HG03139 (cell line): ENCODE results near the gene PLEKHA1.

Experiments used
- ATAC-seq: cut with Tn5 transposase; IDR thresholded peaks from one replicate; pipeline ENCODE4 v1.9.1; 2021; ENCODE audit not compliant: unreplicated experiment

PLEKHA1 gene

GRCh38 chr10:122459561-122460273 is 85.2 kb downstream of the PLEKHA1 start:
- ATAC-seq, result no peak

GRCh38 chr10:122460891-122461293 is 86.4 kb downstream of the PLEKHA1 start:
- ATAC-seq, result no peak

- ATAC-seq, result no peak
Observed at GRCh38 chr10:122461367-122461728, 86.8 kb downstream of the PLEKHA1 start, which contains the start of gene HTRA1. HTRA1 (plus strand) TSS chr10:122461553; CDS start chr10:122461653, 100 bp downstream.

- ATAC-seq, result no peak
Observed at GRCh38 chr10:122461729-122462532, 87.4 kb downstream of the PLEKHA1 start.

- ATAC-seq, result no peak
Observed at GRCh38 chr10:122462533-122463465, 88.3 kb downstream of the PLEKHA1 start.

- ATAC-seq, result no peak
Observed at GRCh38 chr10:122463466-122464249, 89.2 kb downstream of the PLEKHA1 start.

GRCh38 chr10:122464250-122464510 is 89.7 kb downstream of the PLEKHA1 start:
- no peak for ATAC-seq

- ATAC-seq, result no peak
Observed at GRCh38 chr10:122464586-122464985, 90.1 kb downstream of the PLEKHA1 start.

GRCh38 chr10:122465401-122466040 is 91.0 kb downstream of the PLEKHA1 start:
- ATAC-seq, result no peak

GRCh38 chr10:122466951-122467381 is 92.5 kb downstream of the PLEKHA1 start:
- ATAC-seq, result no peak

GRCh38 chr10:122467701-122468100 is 93.2 kb downstream of the PLEKHA1 start:
- ATAC-seq, result no peak

GRCh38 chr10:122468307-122468925 is 93.9 kb downstream of the PLEKHA1 start:
- no peak for ATAC-seq

GRCh38 chr10:122468926-122469781 is 94.6 kb downstream of the PLEKHA1 start:
- no peak for ATAC-seq

GRCh38 chr10:122469848-122470247 is 95.3 kb downstream of the PLEKHA1 start:
- ATAC-seq, result no peak

GRCh38 chr10:122471531-122472177 is 97.1 kb downstream of the PLEKHA1 start:
- ATAC-seq, result no peak

- no peak for ATAC-seq
Observed at GRCh38 chr10:122473116-122473515, 98.6 kb downstream of the PLEKHA1 start.

GRCh38 chr10:122474131-122474818 is 99.8 kb downstream of the PLEKHA1 start:
- ATAC-seq, result no peak

GRCh38 chr10:122475100-122475499 is 100.6 kb downstream of the PLEKHA1 start:
- ATAC-seq, result no peak
